Astrocyte (in vitro differentiated cells and primary cell): ENCODE measurements around the gene DDN. TPM values are rescaled to one million over a fixed set of nuclear protein-coding genes. Genes with fewer than 3 reads are reported as not detected.

Experiments used
- DNase-seq: peaks from one replicate; pipeline ENCODE4 v3.0.0-alpha.2; 2010; ENCODE audit warnings: low read depth
- FAIRE-seq: peaks from 2 replicates; lab custom pipeline; 2011; peaks lifted over from hg19 to GRCh38; lab: Jason Lieb, UNC
- H2AFZ ChIP-seq: 2 replicates; pipeline ENCODE4 v1.6.0; 2012; ENCODE audit warnings: low read depth, low read length, inconsistent platforms
- H3K27ac ChIP-seq: 2 replicates; pipeline ENCODE4 v1.5.1; 2011; ENCODE audit warnings: low read depth, low read length, inconsistent platforms
- H3K27me3 ChIP-seq: 2 replicates; pipeline ENCODE4 v1.6.0; 2011; ENCODE audit warnings: low read length, inconsistent platforms; ENCODE audit not compliant: insufficient read depth
- H3K36me3 ChIP-seq: 2 replicates; pipeline ENCODE4 v1.5.1; 2011; ENCODE audit warnings: low read length, inconsistent platforms; ENCODE audit not compliant: insufficient read depth
- H3K4me1 ChIP-seq: 2 replicates; pipeline ENCODE4 v1.5.1; 2011; ENCODE audit warnings: low read length, inconsistent platforms; ENCODE audit not compliant: insufficient read depth
- H3K4me2 ChIP-seq: 2 replicates; pipeline ENCODE4 v1.6.0; 2012; ENCODE audit warnings: low read length, inconsistent platforms
- H3K4me3 ChIP-seq: 2 replicates; pipeline ENCODE4 v1.5.1; 2011; ENCODE audit warnings: low read depth, mild to moderate bottlenecking, low read length, inconsistent platforms; ENCODE audit not compliant: insufficient read depth
- H3K79me2 ChIP-seq: 2 replicates; pipeline ENCODE4 v1.6.0; 2012; ENCODE audit warnings: mild to moderate bottlenecking, low read length, inconsistent platforms; ENCODE audit not compliant: insufficient read depth
- H3K9ac ChIP-seq: 2 replicates; pipeline ENCODE4 v1.6.0; 2012; ENCODE audit warnings: mild to moderate bottlenecking, low read length, inconsistent platforms
- H3K9me3 ChIP-seq: 2 replicates; pipeline ENCODE4 v1.5.1; 2012; ENCODE audit warnings: low read depth, mild to moderate bottlenecking, low read length, inconsistent platforms; ENCODE audit not compliant: insufficient read depth
- H4K20me1 ChIP-seq: 2 replicates; pipeline ENCODE4 v1.6.0; 2012; ENCODE audit warnings: low read length, inconsistent platforms; ENCODE audit not compliant: insufficient read depth
- H3K27ac Mint-ChIP-seq: one replicate; pipeline ENCODE4 v1.8.0; 2021; ENCODE audit warnings: mild to moderate bottlenecking, mixed read lengths; ENCODE audit not compliant: unreplicated experiment
- H3K27me3 Mint-ChIP-seq: one replicate; pipeline ENCODE4 v1.8.0; 2021; ENCODE audit warnings: low read depth, mixed read lengths; ENCODE audit not compliant: unreplicated experiment
- H3K36me3 Mint-ChIP-seq: one replicate; pipeline ENCODE4 v1.8.0; 2021; ENCODE audit warnings: low read depth, mixed read lengths; ENCODE audit not compliant: unreplicated experiment
- H3K4me1 Mint-ChIP-seq: one replicate; pipeline ENCODE4 v1.8.0; 2021; ENCODE audit warnings: low read depth, mixed read lengths; ENCODE audit not compliant: unreplicated experiment
- H3K4me3 Mint-ChIP-seq: one replicate; pipeline ENCODE4 v1.8.0; 2021; ENCODE audit warnings: mild to moderate bottlenecking, moderate library complexity, mixed read lengths; ENCODE audit not compliant: unreplicated experiment
- H3K9me3 Mint-ChIP-seq: one replicate; pipeline ENCODE4 v1.8.0; 2021; ENCODE audit warnings: mild to moderate bottlenecking, mixed read lengths; ENCODE audit not compliant: unreplicated experiment
- CTCF ChIP-seq: IDR thresholded peaks from 2 replicates; pipeline ENCODE4 v1.5.1; 2011; ENCODE audit warnings: low read depth, mild to moderate bottlenecking, inconsistent platforms, low read length, moderate library complexity; ENCODE audit not compliant: insufficient read depth
- EZH2 ChIP-seq: IDR thresholded peaks from 2 replicates; pipeline ENCODE4 v1.6.1; 2012; ENCODE audit warnings: mild to moderate bottlenecking, low read length, inconsistent platforms; ENCODE audit not compliant: insufficient read depth
- total RNA-seq: library from RNA; stranded (reverse); gene quantifications from 2 replicates; pipeline ENCODE4 v1.2.1, GENCODE V29; 2021

DDN gene
- total RNA-seq, 1 donor from 2014 or later = 0.50 TPM

- Histone ChIP-seq H3K9ac (no peak overlapping the region), H3K36me3 (peaks cover 54% of the 10 kb centered on the region), H3K27ac (no peak overlapping the region), H3K4me2 (no peak overlapping the region), H3K9me3 (no peaks in the 10 kb centered on the region), H3K4me3 (no peak overlapping the region), H3K27me3 (no peaks in the 10 kb centered on the region), H3K4me1 (no peaks in the 10 kb centered on the region), H2AFZ (no peak overlapping the region), H4K20me1 (peaks cover 75% of the 10 kb centered on the region), H3K79me2 (peaks cover 14% of the 10 kb centered on the region)
- Mint-ChIP-seq H3K9me3 (no peaks in the 10 kb centered on the region), H3K4me1 (no peaks in the 10 kb centered on the region), H3K36me3 (peaks cover 12% of the 10 kb centered on the region), H3K27me3 (no peaks in the 10 kb centered on the region), H3K27ac (no peak overlapping the region), H3K4me3 (no peak overlapping the region)
- TF ChIP-seq CTCF (no peak), EZH2 (no peak)
- DNase-seq (no peak), FAIRE-seq (no peak)
Observed at GRCh38 chr12:49032276-49032675, 33.1 kb upstream of the DDN start.

GRCh38 chr12:49031573-49032161 lies 32.5 kb upstream of the DDN start:
- Histone ChIP-seq H3K79me2 (peaks cover 8% of the 10 kb centered on the region), H3K9ac (no peak overlapping the region), H3K4me2 (no peak overlapping the region), H3K27me3 (no peaks in the 10 kb centered on the region), H3K9me3 (no peaks in the 10 kb centered on the region), H2AFZ (no peak overlapping the region), H4K20me1 (peaks cover 70% of the 10 kb centered on the region), H3K4me1 (no peaks in the 10 kb centered on the region), H3K4me3 (no peak overlapping the region), H3K36me3 (peaks cover 48% of the 10 kb centered on the region), H3K27ac (no peak overlapping the region)
- Mint-ChIP-seq H3K27me3 (no peaks in the 10 kb centered on the region), H3K36me3 (peaks cover 12% of the 10 kb centered on the region), H3K4me1 (no peaks in the 10 kb centered on the region), H3K9me3 (no peaks in the 10 kb centered on the region), H3K27ac (no peak overlapping the region), H3K4me3 (no peak overlapping the region)
- DNase-seq (no peak), FAIRE-seq (no peak)
- TF ChIP-seq EZH2 (no peak), CTCF (no peak)

- peaks cover 50% of the 10 kb centered on the region for H3K36me3 ChIP-seq
- peak overlapping the region; percentile 62 for H3K27ac Mint-ChIP-seq
- no peak for FAIRE-seq
Observed at GRCh38 chr12:49030714-49031572, 31.8 kb upstream of the DDN start.

More at GRCh38 chr12:49030714-49031572, 31.8 kb upstream of the DDN start:
- Histone ChIP-seq H3K4me3 (no peak overlapping the region), H3K9ac (no peak overlapping the region), H3K4me1 (no peaks in the 10 kb centered on the region), H3K27me3 (no peaks in the 10 kb centered on the region), H3K4me2 (no peak overlapping the region), H2AFZ (no peak overlapping the region), H3K9me3 (no peaks in the 10 kb centered on the region), H4K20me1 (peaks cover 74% of the 10 kb centered on the region), H3K79me2 (peaks cover 7% of the 10 kb centered on the region), H3K27ac (no peak overlapping the region)
- Mint-ChIP-seq H3K4me1 (no peaks in the 10 kb centered on the region), H3K36me3 (peaks cover 10% of the 10 kb centered on the region), H3K9me3 (no peaks in the 10 kb centered on the region), H3K27me3 (no peaks in the 10 kb centered on the region), H3K4me3 (no peak overlapping the region)
- DNase-seq = no peak
- no peak for TF ChIP-seq CTCF
- TF ChIP-seq EZH2 = no peak
